Right lobe of liver (tissue), 4 donors: ENCODE data around the gene FAM3C.

Experiments used
- POLR2A ChIP-seq: fragments of 450-650 bp; IDR thresholded peaks from one replicate; pipeline ENCODE4 v1.6.1; 2017; ENCODE audit warnings: antibody characterized with exemption, mild to moderate bottlenecking
- TF ChIP-seq, protein P1 (sequence below), 4 donors: fragments of 200-600 bp in 3 of 4; fragments of 450-650 bp in 1 of 4; IDR thresholded peaks; one replicate each; pipeline versions ENCODE4 v1.5.1 to v1.8.0; 2016 to 2022; ENCODE audit warnings: antibody characterized with exemption in 4 of 4, mild to moderate bottlenecking in 2 of 4
- donor health status: DM: no; HTN: no; CAD: no.
- donor health status: DM: no; HTN: no; CAD: no.
- donor health status: DM: no; HTN: yes; CAD: no.

DNA sequence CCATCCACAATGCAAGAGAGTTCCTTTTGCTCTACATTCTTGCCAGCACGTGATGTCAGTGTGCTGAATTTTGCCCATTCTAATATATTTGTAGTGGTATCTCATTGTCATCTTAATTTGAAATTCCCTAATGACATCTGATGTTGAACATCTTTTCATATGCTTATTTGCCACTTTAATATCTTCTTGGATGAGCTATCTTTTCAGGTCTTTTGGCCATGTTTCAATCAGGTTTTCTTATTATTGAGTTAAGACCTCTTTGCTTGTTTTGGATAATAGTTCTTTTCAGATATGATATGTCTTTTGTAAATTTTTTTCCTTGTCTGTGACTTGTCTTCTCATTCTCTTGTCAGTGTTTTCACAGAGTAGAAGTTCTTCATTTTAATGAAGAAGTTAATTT is 20.4 kb upstream of the FAM3C start:
- no peak for TF ChIP-seq POLR2A
- TF ChIP-seq, protein P1, sequence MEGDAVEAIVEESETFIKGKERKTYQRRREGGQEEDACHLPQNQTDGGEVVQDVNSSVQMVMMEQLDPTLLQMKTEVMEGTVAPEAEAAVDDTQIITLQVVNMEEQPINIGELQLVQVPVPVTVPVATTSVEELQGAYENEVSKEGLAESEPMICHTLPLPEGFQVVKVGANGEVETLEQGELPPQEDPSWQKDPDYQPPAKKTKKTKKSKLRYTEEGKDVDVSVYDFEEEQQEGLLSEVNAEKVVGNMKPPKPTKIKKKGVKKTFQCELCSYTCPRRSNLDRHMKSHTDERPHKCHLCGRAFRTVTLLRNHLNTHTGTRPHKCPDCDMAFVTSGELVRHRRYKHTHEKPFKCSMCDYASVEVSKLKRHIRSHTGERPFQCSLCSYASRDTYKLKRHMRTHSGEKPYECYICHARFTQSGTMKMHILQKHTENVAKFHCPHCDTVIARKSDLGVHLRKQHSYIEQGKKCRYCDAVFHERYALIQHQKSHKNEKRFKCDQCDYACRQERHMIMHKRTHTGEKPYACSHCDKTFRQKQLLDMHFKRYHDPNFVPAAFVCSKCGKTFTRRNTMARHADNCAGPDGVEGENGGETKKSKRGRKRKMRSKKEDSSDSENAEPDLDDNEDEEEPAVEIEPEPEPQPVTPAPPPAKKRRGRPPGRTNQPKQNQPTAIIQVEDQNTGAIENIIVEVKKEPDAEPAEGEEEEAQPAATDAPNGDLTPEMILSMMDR (IDR thresholded peaks at IDR 0.05) = no peak
